ENCODE data around the gene EDAR. TPM values are rescaled to one million over a fixed set of nuclear protein-coding genes. Genes with fewer than 3 reads are reported as not detected.

The EDAR gene
- total and polyA plus RNA-seq, 2 of the 4 experiments (the other 2 are of a cell fraction): not detected

DNA sequence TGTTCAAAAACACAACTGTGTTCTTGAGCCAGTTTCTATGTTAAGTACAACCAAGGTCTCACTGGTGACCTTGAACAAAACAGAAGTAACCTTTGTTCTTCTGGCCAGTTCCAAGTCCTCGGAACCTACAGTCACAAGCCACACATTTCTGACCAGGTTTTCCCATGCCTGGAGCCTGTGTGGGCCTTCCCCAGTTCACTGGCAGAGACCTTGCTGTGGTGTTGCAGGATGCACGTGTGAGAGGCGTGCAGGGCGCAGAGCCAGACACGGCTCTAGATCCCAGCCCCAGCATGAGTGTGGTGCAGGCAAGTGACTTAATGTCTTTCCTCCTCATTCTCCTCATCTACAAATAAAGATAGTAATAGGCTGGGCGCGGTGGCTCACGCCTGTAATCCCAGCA, 25.5 kb upstream of the EDAR start:
- Histone ChIP-seq H3K4me2 (ENCODE audit: low read depth, low read length) (no peak overlapping the region), H3K9ac (ENCODE audit: low read depth, low read length) (no peak overlapping the region), H4K91ac (ENCODE audit: insufficient read depth, low read depth, low read length) (no peak overlapping the region), H3K36me3 (ENCODE audit: control insufficient read depth, insufficient read depth, low read length) (no peaks in the 10 kb centered on the region), H2BK20ac (ENCODE audit: low read depth, low read length) (no peak overlapping the region), H3K27ac (ENCODE audit: insufficient read depth, low read length) (no peak overlapping the region), H3K9me1 (ENCODE audit: insufficient read depth, low read length) (no peaks in the 10 kb centered on the region), H3K4ac (ENCODE audit: low read depth, low read length) (no peak overlapping the region), H2BK15ac (ENCODE audit: low read depth, low read length) (no peak overlapping the region), H3K18ac (ENCODE audit: low read depth, low read length) (no peak overlapping the region), H3K56ac (ENCODE audit: extremely low read depth, insufficient read depth, low read length) (no peak overlapping the region), H3K23ac (ENCODE audit: low read depth, low read length) (no peak overlapping the region), H2AK9ac (replicated peaks; ENCODE audit: low read depth, low read length, poor library complexity) (no peak overlapping the region), H2BK5ac (ENCODE audit: low read depth, low read length, poor library complexity, severe bottlenecking) (no peak overlapping the region), H3K4me1 (ENCODE audit: control insufficient read depth, insufficient read depth, low read length) (no peaks in the 10 kb centered on the region), H4K5ac (ENCODE audit: low read depth, low read length) (no peak overlapping the region), H2AK5ac (ENCODE audit: low read depth, low read length) (no peak overlapping the region), H4K20me1 (ENCODE audit: insufficient read depth, low read length) (no peaks in the 10 kb centered on the region), H3K14ac (replicated peaks; ENCODE audit: low read depth, low read length) (no peak overlapping the region), H2AFZ (replicated peaks; ENCODE audit: low read length, poor library complexity) (no peak overlapping the region), H3K27me3 (ENCODE audit: control insufficient read depth, insufficient read depth, low read length) (peaks cover 52% of the 10 kb centered on the region), H2BK120ac (ENCODE audit: low read depth, low read length) (no peak overlapping the region), H3K79me1 (ENCODE audit: low read depth in 1 of 2, low read length in 2 of 2) (no peaks in the 10 kb centered on the region), H3K4me3 (ENCODE audit: insufficient read depth, low read depth, low read length) (no peak overlapping the region), H3K9me3 (ENCODE audit: control insufficient read depth, insufficient read depth, low read length) (no peaks in the 10 kb centered on the region), H4K8ac (ENCODE audit: low read depth in 2 of 2, low read length in 2 of 2) (no peak overlapping the region)
- TF ChIP-seq, protein P1, sequence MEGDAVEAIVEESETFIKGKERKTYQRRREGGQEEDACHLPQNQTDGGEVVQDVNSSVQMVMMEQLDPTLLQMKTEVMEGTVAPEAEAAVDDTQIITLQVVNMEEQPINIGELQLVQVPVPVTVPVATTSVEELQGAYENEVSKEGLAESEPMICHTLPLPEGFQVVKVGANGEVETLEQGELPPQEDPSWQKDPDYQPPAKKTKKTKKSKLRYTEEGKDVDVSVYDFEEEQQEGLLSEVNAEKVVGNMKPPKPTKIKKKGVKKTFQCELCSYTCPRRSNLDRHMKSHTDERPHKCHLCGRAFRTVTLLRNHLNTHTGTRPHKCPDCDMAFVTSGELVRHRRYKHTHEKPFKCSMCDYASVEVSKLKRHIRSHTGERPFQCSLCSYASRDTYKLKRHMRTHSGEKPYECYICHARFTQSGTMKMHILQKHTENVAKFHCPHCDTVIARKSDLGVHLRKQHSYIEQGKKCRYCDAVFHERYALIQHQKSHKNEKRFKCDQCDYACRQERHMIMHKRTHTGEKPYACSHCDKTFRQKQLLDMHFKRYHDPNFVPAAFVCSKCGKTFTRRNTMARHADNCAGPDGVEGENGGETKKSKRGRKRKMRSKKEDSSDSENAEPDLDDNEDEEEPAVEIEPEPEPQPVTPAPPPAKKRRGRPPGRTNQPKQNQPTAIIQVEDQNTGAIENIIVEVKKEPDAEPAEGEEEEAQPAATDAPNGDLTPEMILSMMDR (conservative IDR thresholded peaks at IDR 0.05; ENCODE audit: low read depth, low read length): no peak
- TF ChIP-seq POLR2A (IDR thresholded peaks at IDR 0.05; ENCODE audit: low read depth, low read length): no peak
- TF ChIP-seq MXI1 (IDR thresholded peaks at IDR 0.05; ENCODE audit: borderline replicate concordance, low read depth, low read length): no peak
- no peak for TF ChIP-seq CEBPB (IDR thresholded peaks at IDR 0.05; ENCODE audit: low read depth, low read length)
- no peak for TF ChIP-seq RFX5 (IDR thresholded peaks at IDR 0.05; ENCODE audit: low read depth, low read length)
- no peak for TF ChIP-seq RCOR1 (IDR thresholded peaks at IDR 0.05; ENCODE audit: insufficient replicate concordance, low read length)
- TF ChIP-seq MAFK (IDR thresholded peaks at IDR 0.05; ENCODE audit: low read depth, low read length): no peak
- TF ChIP-seq, protein P2, sequence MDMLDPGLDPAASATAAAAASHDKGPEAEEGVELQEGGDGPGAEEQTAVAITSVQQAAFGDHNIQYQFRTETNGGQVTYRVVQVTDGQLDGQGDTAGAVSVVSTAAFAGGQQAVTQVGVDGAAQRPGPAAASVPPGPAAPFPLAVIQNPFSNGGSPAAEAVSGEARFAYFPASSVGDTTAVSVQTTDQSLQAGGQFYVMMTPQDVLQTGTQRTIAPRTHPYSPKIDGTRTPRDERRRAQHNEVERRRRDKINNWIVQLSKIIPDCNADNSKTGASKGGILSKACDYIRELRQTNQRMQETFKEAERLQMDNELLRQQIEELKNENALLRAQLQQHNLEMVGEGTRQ (IDR thresholded peaks at IDR 0.05; ENCODE audit: low read depth, low read length): no peak
- TF ChIP-seq CHD1 (IDR thresholded peaks at IDR 0.05; ENCODE audit: low read depth, low read length): no peak
- TF ChIP-seq, protein P3, sequence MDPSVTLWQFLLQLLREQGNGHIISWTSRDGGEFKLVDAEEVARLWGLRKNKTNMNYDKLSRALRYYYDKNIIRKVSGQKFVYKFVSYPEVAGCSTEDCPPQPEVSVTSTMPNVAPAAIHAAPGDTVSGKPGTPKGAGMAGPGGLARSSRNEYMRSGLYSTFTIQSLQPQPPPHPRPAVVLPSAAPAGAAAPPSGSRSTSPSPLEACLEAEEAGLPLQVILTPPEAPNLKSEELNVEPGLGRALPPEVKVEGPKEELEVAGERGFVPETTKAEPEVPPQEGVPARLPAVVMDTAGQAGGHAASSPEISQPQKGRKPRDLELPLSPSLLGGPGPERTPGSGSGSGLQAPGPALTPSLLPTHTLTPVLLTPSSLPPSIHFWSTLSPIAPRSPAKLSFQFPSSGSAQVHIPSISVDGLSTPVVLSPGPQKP (IDR thresholded peaks at IDR 0.05; ENCODE audit: borderline replicate concordance, low read depth, low read length): no peak
- no peak for TF ChIP-seq FOS (IDR thresholded peaks at IDR 0.05; ENCODE audit: low read depth, low read length)
- no peak for TF ChIP-seq NFE2L2 (IDR thresholded peaks at IDR 0.05; ENCODE audit: low read depth, low read length)
- no peak for TF ChIP-seq MAZ (IDR thresholded peaks at IDR 0.05; ENCODE audit: borderline replicate concordance, low read depth, low read length)
- TF ChIP-seq BHLHE40 (IDR thresholded peaks at IDR 0.05; ENCODE audit: low read depth, low read length): no peak
- no peak for TF ChIP-seq SMC3 (IDR thresholded peaks at IDR 0.05; ENCODE audit: low read depth, low read length)
- no peak for TF ChIP-seq RAD21 (IDR thresholded peaks at IDR 0.05; ENCODE audit: low read length)
- dilution Hi-C loops (cut with HindIII; ENCODE audit: low sequenced_read_pairs, unreplicated experiment): no loop called here
- ChIA-PET POLR2A (ENCODE audit: unreplicated experiment) (no interaction called here), CTCF (no interaction called here)
- in situ Hi-C loops (cut with MboI; ENCODE audit: low sequenced_read_pairs): no loop called here
- no CpG with 5 or more reads among the region's 8 CpGs for WGBS, 2 experiments (ENCODE audit: extremely low coverage in 2 of 2, insufficient read length in 1 of 2)
- BruUV-seq (replicated peaks): no TSS peak
- intact Hi-C loops (cut with micrococcal nuclease): no loop called here
- no peak for ATAC-seq (ENCODE audit: low read depth)
- DNase-seq: no peak

All from IMR-90 (cell line).